Measurements from ENCODE around the gene AASDH.

DNA sequence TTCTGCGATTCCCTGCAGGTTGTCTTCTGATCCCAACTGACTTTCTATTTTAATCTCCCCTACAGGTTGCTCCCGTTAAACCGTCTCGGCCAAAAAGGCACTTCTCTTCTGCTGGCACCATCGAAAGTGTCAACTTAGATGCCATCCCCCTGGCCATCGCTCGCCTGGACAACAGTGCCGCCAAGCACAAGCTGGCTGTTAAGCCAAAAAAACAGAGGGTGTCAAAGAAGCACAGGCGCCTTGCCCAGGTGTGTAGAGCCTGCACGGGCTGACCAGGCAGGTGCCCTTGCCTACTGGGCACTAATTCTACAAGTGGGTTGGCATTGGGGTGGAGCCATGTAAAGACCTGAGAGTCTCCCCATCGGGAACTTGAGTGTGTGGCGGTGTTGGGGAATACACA, 74.2 kb downstream of the AASDH start:
- TF ChIP-seq, protein P1, sequence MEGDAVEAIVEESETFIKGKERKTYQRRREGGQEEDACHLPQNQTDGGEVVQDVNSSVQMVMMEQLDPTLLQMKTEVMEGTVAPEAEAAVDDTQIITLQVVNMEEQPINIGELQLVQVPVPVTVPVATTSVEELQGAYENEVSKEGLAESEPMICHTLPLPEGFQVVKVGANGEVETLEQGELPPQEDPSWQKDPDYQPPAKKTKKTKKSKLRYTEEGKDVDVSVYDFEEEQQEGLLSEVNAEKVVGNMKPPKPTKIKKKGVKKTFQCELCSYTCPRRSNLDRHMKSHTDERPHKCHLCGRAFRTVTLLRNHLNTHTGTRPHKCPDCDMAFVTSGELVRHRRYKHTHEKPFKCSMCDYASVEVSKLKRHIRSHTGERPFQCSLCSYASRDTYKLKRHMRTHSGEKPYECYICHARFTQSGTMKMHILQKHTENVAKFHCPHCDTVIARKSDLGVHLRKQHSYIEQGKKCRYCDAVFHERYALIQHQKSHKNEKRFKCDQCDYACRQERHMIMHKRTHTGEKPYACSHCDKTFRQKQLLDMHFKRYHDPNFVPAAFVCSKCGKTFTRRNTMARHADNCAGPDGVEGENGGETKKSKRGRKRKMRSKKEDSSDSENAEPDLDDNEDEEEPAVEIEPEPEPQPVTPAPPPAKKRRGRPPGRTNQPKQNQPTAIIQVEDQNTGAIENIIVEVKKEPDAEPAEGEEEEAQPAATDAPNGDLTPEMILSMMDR (IDR thresholded peaks at IDR 0.05), result no peak
- no peak for TF ChIP-seq POLR2AphosphoS5 (IDR thresholded peaks at IDR 0.05; ENCODE audit: low read depth, low read length)
- TF ChIP-seq, protein P2, sequence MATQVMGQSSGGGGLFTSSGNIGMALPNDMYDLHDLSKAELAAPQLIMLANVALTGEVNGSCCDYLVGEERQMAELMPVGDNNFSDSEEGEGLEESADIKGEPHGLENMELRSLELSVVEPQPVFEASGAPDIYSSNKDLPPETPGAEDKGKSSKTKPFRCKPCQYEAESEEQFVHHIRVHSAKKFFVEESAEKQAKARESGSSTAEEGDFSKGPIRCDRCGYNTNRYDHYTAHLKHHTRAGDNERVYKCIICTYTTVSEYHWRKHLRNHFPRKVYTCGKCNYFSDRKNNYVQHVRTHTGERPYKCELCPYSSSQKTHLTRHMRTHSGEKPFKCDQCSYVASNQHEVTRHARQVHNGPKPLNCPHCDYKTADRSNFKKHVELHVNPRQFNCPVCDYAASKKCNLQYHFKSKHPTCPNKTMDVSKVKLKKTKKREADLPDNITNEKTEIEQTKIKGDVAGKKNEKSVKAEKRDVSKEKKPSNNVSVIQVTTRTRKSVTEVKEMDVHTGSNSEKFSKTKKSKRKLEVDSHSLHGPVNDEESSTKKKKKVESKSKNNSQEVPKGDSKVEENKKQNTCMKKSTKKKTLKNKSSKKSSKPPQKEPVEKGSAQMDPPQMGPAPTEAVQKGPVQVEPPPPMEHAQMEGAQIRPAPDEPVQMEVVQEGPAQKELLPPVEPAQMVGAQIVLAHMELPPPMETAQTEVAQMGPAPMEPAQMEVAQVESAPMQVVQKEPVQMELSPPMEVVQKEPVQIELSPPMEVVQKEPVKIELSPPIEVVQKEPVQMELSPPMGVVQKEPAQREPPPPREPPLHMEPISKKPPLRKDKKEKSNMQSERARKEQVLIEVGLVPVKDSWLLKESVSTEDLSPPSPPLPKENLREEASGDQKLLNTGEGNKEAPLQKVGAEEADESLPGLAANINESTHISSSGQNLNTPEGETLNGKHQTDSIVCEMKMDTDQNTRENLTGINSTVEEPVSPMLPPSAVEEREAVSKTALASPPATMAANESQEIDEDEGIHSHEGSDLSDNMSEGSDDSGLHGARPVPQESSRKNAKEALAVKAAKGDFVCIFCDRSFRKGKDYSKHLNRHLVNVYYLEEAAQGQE (IDR thresholded peaks at IDR 0.05; ENCODE audit: insufficient read depth in 1 of 2, low read depth in 2 of 2, low read length in 1 of 2), result no peak
- no peak for TF ChIP-seq SIN3A (IDR thresholded peaks at IDR 0.05; ENCODE audit: borderline replicate concordance, insufficient read depth, low read depth, low read length)

Measured in Panc1 (cell line).